Activated CD4-positive, alpha-beta T cell treated with anti-CD3 and anti-CD28 coated beads for 48 hours (primary cell): ENCODE measurements around the gene KLF11.
"Not testable (repeated sequence)": the region's sequence is repeated elsewhere in the genome, so short reads cannot be mapped to it uniquely, and the experiment has no call there.

Experiments
- DNase-seq: peaks from one replicate; pipeline ENCODE4 v3.0.0-alpha.2; 2020

KLF11 gene

DNA sequence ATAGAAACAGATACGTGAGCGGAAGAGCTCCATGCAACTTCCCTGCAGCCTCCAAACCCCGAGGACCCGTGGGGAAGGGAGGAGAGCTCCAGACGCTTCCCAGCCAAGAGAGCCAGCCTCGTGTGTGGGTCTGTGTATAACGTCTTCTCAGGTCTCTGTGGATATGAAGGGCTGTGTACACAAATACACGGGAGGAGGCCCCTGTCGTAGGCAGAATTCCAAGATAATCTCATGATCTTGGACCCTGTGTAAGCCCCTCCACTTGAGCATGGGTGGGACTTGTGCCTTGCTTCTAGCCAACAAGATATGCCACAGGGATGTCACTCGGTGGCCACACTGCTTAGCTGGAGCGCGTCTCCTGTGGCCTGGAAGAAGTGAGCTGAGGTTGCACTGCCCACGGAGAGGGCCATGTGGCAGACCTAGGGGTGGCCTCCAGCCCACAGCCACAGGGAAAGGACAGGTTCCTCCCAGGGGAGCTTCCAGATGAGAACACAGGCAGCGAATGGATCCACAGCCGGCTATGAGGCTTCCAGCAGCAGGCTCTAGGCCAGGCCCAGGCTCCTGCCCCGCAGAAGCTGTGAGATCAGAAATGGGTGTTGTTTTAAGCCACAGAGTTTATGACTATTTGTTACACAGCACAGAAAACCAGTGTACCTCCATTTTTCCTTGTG, 15.6 kb upstream of the KLF11 start:
- DNase-seq: no peak

DNA sequence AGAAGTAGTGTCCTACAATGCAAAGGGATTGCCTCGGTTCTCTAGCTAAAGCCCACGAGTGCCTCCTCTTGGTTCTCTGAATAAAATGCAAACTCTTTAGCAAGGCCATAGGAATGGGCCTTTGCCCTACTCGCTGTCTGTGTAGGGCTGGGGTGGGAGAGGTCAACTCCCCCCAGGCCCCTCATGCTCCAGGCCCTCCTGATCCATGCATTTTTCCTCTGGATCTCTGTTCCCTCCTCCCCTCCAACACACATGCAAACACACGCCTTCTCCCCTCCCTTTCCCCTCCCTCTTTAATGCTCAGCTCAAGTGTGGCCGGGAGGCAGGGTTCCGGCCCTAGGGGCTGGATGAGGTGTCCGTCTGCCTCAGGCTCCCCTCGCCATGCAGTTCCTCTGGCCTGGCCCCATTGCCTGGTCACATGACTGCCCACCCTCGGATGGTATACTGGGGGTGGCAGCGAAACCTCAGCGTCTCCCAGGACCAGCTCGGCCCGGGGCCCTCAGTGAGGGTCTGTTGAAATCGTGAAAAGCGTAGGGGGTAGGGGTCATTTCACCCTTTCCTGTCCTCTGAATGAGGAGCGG, 14.9 kb upstream of the KLF11 start:
- no peak for DNase-seq

DNA sequence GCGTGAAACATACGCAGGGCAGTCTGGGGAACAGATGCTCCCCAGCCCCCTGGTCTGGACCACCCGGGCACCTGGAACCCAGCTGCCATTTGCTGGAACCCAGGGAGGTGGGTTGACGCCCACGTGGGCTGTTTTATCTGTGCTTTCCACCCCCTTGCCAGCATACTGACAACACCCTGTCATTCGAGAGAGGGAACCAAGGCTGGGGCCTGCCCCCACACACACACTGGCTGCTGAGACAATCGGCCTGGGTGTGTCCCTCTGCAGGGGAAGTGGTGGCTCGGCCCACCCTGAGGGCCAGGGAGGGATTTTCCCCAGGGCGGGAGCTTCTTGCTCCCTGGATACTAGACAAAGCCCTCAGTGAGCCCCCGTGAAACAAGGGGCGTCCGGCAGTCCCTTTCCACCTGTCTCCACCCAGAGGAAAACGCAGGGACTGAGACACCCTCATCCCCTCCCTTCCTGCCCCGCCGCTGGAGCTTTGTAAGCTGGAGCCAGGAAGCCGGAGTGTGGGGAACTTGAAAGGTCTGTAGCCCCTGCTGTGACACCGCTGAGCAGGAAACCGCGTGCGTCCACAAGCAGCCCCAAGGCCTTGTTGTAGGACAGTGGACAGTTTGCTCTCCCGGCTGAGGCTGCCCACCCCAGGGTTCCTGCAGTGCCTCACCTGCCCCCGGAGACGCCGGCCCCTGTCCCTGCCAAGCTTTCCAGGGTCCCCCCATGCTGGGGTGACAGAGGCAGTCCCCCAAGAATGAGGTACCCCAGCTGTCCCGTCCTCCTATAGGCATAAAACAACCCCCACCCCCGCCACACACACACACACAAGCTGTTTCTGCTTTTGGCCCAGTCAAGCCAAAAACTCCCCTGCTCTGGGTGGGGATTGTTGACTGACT, 14.1 kb upstream of the KLF11 start:
- DNase-seq: peak; percentile 44

DNA sequence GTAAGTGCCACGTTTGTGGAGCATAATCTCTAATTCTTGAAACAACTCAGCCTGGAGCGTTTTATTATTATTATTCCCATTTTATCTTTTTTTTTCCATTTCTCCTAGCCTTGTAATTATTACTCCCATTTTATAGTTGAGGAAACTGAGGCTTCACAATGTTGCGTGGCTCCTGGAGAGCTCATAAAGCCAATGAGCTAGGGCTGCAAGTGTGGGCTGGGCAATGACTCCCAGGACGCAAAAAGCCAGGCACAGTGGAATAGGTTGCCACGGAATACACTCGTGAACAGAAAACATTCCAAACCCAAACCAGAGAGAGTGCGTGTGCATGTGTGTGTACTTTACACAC, 13.5 kb upstream of the KLF11 start:
- no peak for DNase-seq

DNA sequence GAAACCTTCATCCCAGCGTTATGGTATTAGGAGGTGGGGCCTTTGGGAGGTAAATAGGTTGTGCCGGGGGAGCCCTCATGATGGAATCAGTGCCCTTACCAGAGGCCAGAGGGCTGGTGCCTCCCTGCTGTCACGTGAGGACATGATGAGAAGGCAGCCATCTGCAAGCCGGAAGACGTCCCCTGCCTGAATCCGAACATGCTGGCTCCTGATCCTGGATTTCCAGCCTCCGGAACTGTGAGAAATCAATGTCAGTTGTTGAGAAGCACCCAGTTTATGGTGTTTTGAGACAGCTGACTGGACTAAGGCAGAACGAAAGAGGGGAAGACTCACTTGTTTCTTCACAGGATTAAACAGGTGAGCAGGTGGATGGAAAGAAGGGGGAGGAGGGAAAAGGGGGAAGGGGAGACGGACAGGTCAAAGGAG, 13.0 kb upstream of the KLF11 start:
- DNase-seq: no peak

DNA sequence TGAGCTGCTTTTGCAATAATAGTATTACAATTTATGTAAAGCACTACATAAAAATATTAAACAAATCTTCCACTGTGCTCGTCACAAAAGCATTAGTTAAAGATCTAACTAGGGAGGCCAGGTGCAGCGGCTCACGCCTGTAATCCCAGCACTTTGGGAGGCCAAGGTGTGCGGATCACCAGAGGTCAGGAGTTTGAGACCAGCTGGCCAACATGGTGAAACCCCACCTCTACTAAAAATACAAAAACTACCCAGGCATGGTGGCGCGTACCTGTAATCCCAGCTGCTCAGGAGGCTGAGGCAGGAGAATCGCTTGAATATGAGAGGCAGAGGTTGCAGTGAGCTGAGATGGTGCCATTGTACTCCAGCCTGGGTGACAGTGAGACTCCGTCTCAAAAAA, 12.6 kb upstream of the KLF11 start:
- not testable (repeated sequence) for DNase-seq

DNA sequence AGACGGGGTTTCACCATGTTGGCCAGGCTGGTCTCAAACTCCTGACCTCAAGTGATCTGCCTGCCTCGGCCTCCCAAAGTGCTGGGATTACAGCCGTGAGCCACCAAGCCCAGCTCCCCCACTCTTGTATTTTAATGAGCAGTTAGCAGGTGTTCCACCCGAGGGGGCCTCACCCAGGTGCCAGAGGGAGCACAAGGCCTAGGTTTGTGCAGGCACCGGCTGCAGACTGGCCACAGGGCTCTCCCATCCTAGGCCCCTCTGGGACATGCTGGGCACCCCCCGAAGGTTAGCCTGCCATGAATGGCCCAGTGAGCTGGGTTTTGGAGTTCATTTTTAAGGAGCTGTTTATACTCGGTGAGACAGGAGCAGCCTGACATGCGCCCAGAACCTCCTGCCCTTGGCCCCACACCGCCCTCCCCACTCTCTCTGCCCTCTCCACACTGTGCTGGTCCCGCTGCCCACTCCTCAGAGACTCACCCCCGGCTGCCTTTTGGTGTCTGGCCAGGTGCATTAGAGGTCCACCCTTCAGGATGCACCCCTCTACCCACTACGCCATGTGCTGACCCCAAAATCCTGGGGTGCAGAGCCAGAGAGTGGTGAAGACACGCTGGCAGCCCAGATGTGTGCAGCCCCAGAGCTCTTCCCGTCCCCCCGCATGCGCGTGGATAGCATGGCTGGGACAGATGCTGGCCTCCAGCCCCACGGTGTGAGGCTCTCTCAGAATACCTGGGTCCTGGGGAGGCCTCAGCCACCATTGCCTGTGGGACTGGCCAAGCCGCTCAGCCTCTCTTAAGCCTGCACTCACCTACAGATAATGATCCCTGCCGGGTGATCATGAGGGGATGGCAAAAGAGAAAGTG, 11.2 kb upstream of the KLF11 start:
- no peak for DNase-seq

DNA sequence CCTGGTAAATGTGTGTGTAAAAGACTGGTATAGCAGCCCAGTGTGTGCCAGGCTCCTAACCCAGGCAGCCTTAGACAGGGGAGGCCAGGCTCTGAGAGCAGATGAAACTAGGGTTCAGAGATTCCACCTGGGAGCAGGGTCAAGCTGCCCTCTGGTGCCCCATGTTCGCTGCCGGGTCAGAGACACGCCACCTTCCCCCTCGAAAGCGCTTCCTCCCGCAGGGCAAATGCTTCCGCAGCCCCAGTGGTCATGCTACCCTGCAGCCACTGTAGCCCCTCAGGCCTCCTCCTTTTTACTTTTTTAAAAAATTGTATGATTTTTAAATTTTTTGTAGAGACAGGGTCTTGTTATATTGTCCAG, 10.6 kb upstream of the KLF11 start:
- DNase-seq: no peak

DNA sequence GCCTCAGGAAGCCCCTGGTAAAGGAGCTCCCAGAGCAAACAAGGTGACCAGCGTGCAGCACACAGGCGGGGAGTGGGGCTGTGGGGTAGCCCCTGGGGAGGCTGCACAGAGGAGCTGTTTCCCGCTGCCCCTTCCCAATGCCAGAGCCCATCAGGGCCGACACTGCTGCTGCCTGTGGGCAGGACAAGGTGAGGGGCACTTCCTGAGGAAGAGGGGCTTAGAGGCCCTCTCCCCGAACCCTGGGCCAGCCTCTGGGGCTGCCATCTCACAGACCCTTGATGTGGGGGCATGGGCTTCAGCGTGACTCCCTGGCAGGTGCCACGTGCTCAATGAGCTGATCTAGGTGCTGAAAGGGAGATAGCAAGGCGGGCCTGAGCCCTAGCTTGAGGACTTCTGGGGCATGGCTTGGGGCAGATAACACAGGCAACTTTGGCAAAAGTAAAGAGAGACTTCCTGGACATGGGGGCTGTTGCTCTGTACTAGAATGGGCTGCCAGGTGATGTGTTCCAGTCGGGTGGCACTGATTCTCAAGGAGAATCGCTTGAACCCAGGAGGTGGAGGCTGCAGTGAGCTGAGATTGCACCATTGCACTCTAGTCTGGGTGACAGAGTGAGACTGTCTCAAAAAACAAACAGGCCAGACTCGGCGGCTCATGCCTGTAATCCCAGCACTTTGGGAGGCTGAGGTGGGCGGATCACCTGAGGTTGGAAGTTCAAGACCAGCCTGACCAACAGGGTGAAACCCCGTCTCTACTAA, 9.9 kb upstream of the KLF11 start:
- no peak for DNase-seq

DNA sequence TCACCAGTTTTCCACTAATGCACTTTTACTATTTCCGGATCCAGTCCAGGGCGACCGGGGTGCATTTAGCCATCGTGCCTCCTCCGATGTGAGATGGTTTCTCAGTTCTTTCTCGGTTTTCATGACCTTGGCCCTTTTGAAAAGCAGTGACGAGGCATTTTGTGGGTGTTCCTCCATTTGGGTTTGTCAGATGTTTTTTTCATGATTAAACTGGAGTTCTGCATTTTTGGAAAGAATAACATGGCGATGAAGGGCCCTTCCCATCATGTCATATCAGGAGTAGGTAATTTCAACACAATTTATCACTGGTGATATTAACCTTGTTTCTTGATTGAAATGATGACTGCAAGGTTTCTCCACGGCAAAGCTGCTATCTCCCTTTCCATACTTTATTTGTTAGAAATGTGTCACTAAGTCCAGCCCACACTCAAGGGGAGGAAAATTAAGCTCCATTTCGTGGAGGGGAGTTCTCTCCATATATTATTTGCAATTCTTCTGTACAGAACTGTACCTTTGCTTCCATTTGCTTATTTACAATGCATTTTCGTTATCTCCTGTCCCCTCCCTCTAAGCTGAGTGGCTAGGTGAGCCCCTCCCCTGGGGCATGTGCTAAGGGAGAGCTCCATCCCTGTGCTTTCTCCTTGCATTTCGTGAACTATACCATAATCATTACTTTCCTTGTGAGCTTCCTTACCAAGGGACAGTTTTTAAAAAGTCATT, 8.9 kb upstream of the KLF11 start:
- no peak for DNase-seq

DNA sequence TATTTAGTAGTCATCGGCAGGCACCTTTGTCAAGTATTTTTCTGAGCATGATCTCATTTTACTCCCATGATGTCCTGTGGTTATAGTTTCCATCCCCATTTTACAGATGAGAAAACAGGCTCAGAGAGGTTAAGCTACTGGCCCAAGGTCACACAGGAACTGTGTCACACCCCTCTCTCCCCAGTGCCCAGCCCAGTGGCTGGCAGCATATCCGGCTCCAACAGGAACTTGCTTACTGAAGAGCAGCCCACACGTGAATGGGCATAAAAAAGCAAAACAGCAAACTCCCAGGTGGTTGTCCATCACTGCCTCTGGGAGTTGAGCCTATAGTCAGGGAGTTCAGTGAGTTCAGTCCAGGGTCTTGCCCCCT, 8.3 kb upstream of the KLF11 start:
- no peak for DNase-seq

DNA sequence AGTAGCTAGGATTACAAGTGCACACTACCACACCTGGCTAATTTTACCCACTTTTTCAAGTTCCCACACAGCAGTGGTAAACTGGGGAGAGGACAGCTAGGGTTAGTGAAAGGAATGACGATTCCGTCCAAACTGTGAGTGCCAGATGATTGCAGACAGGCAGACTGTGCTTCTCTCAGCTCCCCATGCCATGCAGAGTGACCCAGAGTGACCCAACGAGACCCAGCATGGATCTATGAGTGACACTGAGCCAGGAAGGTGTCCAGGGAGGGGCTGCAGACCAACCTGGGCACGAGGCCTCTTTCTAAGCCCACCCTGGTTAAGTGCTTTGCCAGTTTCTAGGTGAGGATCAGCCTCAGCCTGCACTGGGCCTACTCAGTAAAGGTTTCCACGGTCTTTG, 7.7 kb upstream of the KLF11 start:
- DNase-seq: no peak

DNA sequence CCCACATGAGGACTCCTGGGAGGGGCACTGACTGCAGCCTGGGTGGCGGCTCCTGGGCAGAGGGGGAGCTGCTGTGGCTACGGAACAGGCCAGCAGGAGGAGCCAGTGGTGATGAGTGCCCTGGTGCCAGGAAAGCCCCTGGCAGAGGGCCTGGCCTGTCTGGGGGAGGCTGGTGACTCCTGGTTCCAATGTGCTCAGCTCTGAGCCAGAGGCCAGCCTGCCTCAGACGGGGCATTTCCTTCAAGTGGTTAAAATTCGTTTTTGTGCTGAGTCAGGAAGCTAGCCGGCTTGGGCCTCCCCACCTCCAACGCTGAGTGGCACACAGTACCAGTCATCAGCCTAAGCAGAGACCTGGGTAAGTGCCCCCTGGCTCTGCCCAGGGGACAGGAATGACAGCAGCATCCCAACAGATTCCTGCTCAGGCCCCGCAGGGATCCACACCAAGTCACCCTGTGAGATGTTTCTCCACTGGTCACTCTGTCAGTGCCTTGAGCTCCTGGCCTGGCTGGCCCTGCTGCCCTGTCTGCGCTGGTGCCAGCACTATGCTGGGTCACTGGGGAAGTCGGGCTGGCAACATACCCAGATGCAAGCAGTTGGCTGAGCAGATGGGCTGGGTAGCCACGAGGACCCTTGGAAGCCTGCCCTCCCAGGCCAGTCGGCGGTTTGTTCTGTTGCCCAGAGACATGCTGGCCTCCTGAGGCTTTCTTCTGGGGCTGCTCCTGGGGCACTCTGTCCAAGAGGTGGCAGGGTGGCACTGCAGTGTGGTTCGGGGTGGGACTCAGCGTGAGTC, 7.1 kb upstream of the KLF11 start:
- DNase-seq: peak; percentile 62

DNA sequence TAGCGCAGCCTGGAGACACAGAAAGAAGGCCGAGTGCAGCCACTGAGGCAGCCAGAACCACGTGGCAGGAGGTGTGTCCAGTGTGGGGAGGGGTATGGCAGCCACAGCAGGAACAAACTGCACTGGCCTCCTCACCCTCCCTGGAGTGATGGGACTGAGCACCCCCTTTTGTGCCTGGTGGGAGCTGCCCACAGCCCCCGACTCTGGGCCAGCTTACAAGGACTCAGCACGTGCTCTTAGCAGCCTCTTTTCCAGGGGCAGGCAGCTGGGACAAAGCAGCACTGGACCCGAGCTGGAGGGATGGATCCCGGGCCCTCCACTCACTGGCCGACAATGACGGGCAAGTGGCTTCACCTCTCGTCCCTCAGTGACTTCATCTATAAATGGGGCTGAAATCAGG, 5.2 kb upstream of the KLF11 start:
- DNase-seq: no peak

DNA sequence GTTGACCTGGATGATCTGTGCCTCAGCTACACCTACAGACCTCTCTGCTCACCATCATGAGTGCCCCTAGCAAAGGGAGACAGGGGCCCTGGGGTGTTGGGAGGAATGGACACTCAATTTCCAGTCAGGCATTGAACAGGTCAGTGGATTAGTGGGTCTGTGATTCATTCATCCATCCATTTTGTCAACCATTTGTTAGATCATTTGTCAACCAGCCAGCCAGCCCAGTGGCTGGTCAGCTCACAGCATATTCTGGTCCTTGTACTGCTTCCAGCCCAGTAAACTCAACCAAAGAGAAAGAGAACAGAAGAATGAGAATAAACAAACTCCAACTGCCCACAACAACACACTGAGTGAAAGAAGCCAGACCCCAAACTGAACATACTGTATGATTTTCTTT, 4.6 kb upstream of the KLF11 start:
- DNase-seq: no peak

DNA sequence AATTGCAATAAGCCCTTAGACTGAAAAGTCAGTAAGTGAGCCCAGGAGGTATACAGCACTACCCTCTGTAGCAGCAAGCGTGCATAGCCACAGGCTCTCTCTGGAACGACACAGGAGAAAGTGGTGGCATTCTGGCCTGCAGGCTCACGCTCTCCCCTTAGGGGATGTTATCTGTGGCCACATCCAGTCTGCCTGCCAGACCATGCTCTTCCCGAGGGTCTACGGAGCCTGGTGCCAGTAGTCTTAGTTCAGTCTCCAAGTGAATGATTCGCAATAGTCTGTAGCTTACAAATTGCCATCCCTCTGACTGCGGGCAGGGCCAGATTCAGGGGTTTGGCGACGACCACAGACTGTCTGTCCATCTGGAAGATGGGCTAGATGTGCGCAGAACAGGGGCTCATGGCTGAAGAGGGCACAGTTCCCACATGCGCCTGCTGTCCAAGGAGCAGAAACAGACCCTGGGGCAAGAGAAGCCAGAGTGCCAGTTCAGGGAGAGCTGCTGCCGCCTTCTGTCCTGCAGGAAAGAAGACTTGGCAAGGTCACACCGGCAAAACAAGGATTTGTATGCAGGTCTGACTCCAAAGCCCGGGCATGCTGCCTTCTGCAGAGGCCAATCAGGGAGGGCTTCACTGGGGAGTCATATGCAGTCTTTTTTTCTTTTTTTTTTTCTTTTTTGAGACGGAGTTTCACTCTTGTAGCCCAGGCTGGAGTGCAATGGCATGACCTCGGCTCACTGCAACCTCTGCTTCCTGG, 3.5 kb upstream of the KLF11 start:
- DNase-seq: no peak

DNA sequence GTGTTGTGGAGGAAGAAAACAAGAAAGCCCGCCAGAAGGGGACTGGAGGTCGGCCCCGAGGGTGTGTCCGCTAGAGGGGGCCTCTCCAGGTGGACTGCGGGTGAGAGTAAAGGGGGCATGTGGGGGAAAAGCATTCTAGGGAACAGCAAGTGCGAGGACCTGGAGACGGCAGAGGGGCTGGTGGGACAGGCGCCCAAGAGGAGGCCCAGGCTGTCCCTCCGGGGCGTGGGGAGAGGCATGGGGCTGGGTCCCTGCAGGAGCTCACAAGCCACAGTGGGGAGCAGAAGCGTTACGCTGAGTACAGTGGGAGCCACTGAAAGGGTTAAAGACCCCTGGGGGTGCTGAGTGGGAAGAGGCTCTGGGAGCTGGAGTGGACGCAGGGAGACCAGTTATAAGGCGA, 1.6 kb upstream of the KLF11 start:
- no peak for DNase-seq

DNA sequence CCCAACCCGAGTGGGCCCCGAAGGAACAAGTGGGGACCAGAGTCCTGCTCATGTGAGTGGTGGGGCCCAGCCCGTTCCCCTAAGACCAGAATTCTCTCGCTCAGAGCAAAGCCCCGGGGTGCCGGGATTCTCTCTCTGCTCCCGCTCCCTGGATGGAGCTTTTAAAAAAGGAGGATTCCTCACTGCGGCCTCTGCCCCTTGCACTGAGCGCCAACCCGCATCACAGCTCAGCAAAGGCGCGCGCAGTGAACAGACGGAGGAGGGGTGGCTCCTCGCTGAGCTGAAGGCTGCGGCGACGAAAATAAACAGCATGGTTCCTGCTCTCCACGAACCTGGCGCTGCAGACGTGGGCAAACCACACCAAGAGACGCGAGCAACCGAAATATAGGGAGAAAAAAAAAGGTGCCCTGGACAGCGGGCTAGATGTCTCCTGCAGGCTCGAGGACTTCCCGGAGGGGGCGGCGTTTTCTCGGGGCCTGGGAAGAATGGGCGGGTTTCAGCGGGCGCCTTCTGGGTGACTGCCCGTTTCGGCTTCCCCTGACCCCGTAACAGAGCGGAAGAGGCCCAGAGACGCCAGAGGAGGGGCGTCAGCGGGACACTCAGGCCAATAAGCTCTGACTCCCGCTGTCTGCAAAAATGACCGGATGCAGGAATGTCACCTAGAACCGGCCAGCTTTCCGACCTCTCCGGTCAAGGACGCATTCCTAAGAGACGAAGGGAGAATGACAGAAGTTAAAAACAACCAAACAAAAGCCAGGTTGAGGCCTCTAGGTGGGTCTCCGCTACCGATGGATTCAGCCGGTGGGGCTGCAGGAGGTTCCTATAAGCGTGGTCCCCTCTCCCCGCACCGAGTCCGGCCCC, 819 bp upstream of the KLF11 start:
- peak; percentile 36 for DNase-seq

DNA sequence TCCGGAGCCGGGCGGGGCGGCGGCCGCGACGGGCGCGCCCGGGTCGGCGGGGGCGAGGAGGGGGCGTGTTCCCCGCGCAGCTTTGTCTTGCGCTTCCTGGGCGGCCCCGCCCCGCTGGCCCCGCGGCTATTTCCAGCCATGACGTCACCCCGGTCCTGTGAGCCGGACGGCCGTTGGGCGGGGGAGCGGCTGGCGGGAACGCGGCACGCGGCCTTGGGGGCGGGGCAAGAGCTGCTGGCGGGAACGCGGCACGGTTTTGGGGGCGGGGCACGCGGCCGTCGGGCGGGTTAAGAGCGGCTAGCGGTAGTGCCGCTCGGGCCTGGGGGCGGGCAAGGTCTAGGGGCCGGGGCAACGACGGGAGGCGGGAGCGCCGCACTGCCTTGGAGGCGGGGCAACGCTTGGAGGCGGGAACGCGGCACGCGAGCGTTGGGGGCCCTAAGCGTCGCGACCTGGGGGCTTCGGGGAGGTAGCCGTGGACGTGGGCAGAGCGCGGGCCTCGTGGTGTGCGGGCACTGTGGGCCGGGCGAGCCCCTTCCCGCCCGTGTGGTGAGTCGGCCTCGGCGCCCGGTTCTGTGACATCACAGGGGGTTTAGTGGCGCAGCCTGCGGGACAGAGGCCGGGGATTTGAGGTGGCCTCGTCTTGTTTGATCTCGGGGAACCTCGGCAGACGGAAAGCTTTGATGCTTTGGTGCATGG, 704 bp downstream of the KLF11 start:
- peak; percentile 98 for DNase-seq
